GM19395 (cell line): ENCODE results near the gene CHMP4B.

Experiments used
- ATAC-seq: cut with Tn5 transposase; IDR thresholded peaks from one replicate; pipeline ENCODE4 v1.9.1; 2021; ENCODE audit warnings: mild to moderate bottlenecking, moderate library complexity; ENCODE audit not compliant: unreplicated experiment

CHMP4B gene

GRCh38 chr20:33859751-33860150 lies 48.6 kb downstream of the CHMP4B start:
- no peak for ATAC-seq

GRCh38 chr20:33861458-33861857 lies 50.3 kb downstream of the CHMP4B start:
- ATAC-seq, result no peak

- no peak for ATAC-seq
Measured at GRCh38 chr20:33862709-33863403, 51.7 kb downstream of the CHMP4B start.

GRCh38 chr20:33863440-33864323 lies 52.5 kb downstream of the CHMP4B start:
- ATAC-seq, result no peak

- no peak for ATAC-seq
Measured at GRCh38 chr20:33864324-33864963, 53.3 kb downstream of the CHMP4B start.

- no peak for ATAC-seq
Measured at GRCh38 chr20:33865761-33866370, 54.7 kb downstream of the CHMP4B start.

GRCh38 chr20:33866398-33867100 lies 55.4 kb downstream of the CHMP4B start:
- ATAC-seq, result no peak

GRCh38 chr20:33868042-33868441 lies 56.9 kb downstream of the CHMP4B start:
- ATAC-seq, result no peak

GRCh38 chr20:33868595-33868994 lies 57.4 kb downstream of the CHMP4B start:
- ATAC-seq, result no peak

- ATAC-seq, result no peak
Measured at GRCh38 chr20:33869283-33869682, 58.1 kb downstream of the CHMP4B start.

- no peak for ATAC-seq
Measured at GRCh38 chr20:33871362-33871761, 60.2 kb downstream of the CHMP4B start.

GRCh38 chr20:33874129-33874528 lies 63.0 kb downstream of the CHMP4B start:
- no peak for ATAC-seq

GRCh38 chr20:33875055-33875454 lies 63.9 kb downstream of the CHMP4B start:
- peak; percentile 85 for ATAC-seq

GRCh38 chr20:33875534-33876026 lies 64.4 kb downstream of the CHMP4B start:
- no peak for ATAC-seq

- no peak for ATAC-seq
Measured at GRCh38 chr20:33878583-33878982, 67.4 kb downstream of the CHMP4B start.

GRCh38 chr20:33880396-33880795 lies 69.2 kb downstream of the CHMP4B start:
- no peak for ATAC-seq

- no peak for ATAC-seq
Measured at GRCh38 chr20:33881989-33882388, 70.8 kb downstream of the CHMP4B start.

GRCh38 chr20:33882481-33882880 lies 71.3 kb downstream of the CHMP4B start:
- no peak for ATAC-seq

- ATAC-seq, result no peak
Measured at GRCh38 chr20:33883164-33883563, 72.0 kb downstream of the CHMP4B start.

GRCh38 chr20:33884633-33885032 lies 73.5 kb downstream of the CHMP4B start:
- no peak for ATAC-seq
